GM21367 (cell line): ENCODE data around the gene SNX7.

Source experiments
- ATAC-seq: cut with Tn5 transposase; IDR thresholded peaks from one replicate; pipeline ENCODE4 v1.9.1; 2021; ENCODE audit not compliant: unreplicated experiment

SNX7 gene, protein sequence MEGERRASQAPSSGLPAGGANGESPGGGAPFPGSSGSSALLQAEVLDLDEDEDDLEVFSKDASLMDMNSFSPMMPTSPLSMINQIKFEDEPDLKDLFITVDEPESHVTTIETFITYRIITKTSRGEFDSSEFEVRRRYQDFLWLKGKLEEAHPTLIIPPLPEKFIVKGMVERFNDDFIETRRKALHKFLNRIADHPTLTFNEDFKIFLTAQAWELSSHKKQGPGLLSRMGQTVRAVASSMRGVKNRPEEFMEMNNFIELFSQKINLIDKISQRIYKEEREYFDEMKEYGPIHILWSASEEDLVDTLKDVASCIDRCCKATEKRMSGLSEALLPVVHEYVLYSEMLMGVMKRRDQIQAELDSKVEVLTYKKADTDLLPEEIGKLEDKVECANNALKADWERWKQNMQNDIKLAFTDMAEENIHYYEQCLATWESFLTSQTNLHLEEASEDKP

GRCh38 chr1:98661544-98662355, at the start of gene SNX7:
SNX7 (plus strand) TSS chr1:98661721; CDS start chr1:98661732, 11 bp downstream.
- peak; percentile 80 for ATAC-seq

DNA sequence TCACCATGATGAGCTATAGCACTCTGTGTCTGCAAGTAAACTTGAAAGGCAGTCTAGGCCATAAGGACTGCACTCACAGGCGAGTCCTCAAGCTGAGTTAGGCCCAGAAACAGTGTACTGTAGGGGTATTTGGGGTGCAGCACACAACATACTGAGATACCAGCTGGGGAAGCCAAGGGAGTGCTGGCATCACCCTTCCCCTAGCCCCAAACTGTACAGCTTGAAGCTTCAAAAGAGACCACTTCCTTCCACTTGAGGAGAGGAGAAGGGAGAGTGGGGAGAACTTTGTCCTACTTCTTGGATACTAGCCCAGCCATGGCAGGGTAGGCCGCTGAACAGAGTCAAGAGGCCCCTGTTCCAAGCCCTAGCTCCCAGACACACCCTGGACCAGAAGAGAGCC, 24.2 kb upstream of the SNX7 start:
- ATAC-seq, result no peak

GRCh38 chr1:98638185-98638584, 23.3 kb upstream of the SNX7 start:
- ATAC-seq, result no peak

DNA sequence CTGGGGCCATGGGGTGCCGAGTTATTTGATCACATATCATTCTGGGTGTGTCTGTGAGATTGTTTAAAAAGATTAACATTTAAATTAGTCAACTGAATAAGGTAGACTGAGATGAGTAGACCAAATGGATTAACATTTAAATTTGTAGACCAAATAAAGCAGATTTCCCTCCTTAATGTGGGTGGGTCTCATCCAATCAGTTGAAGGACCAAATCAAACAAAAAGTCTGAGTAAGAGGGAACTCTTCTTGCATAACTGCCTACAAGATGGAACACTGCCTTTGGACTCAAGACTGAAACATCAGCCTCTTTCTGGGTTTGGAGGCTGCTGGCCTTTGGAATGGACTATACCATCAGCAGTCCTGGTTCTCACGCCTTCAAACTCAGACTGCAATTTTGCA, 17.0 kb upstream of the SNX7 start:
- no peak for ATAC-seq

DNA sequence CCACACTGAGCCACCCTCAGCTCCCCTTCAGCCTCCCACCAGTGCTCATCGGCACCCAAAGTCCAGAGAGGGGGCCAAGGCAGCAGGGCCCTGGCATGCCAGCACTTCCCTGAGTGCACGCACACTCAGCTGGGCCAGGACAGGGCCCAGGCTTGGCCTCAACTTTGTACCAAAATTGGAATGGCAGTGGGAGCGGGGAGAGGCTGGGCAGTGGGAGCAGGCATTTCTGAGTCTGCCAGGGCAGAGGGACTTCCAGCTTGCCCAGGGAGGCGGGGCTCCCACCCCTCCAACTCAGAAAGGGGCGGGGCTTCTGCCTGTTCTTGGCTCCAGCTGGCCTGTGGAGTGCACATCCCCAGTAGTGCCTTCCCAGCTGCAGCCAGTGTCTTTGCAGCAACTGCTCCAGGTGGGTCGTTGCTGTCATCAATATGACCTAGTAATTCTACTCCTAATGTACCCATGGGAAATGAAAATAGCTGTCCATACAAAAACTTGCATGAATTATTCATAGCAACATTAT, 10.3 kb upstream of the SNX7 start:
- no peak for ATAC-seq

DNA sequence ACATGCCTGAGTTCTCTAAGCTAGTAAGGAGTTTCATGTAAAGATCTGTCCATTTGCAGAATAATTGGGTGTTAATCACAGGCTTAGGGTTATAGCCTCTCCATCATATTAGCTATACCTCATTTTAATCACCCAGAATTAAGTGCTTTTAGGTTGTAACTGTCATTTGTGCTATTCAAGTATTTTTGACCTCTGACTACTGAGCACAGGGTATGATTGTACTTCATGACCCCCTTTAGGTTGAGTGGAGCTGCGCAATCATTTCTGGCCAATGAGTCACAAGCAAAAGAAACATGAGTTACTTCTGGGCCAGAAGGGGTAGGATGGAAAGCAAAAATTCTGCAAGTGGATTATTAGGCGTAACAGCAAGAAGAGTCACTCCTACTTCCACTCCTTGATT, 8.4 kb upstream of the SNX7 start:
- ATAC-seq, result no peak

GRCh38 chr1:98659879-98660278, 1.6 kb upstream of the SNX7 start:
- ATAC-seq, result no peak

GRCh38 chr1:98660940-98661543, 479 bp upstream of the SNX7 start:
- no peak for ATAC-seq

- no peak for ATAC-seq
Observed at GRCh38 chr1:98662356-98662670, 792 bp downstream of the SNX7 start.

- no peak for ATAC-seq
Observed at GRCh38 chr1:98668733-98669132, 7.2 kb downstream of the SNX7 start.

DNA sequence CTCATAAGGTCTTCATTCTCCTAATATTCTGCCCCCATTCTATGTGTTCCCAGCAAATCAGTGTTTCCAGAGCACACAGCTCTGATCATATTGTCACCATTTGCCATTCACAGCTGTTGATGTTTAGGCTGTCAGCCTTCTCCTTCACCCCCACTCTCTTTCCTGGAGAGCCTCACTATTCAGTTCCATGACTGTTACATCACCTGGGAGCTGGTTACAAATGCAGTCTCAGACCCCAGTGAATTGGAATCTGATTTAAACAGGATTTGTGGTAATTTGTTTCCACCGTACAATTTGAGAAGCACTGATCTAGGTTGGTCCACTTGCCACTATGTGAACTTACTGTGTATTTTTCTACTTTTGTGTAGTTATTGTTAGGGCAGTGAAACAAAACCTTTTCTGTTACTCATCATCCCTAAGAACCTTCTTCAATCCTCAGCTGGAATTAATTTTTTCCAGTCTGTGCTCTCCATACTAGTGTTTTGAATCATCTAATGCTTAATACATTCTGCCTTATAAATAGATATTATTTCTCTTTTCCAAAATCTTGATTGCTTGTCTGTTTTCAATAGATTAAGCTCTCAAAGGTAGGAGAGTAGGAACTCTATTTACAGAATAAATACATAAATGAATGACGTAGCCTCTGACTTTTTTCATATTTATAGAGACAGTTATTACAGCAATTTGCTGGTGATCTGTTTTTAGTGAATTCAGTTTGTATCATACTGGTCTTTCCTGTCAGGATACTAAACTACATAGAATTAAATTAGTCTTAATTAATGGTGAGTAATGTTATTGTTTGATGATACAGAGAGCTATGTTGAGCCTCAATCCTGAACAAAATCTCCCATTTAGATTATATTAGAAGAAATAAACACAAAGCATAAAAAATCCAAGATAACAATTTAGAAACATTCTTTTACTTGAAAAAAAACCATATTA, 8.1 kb downstream of the SNX7 start:
- no peak for ATAC-seq

DNA sequence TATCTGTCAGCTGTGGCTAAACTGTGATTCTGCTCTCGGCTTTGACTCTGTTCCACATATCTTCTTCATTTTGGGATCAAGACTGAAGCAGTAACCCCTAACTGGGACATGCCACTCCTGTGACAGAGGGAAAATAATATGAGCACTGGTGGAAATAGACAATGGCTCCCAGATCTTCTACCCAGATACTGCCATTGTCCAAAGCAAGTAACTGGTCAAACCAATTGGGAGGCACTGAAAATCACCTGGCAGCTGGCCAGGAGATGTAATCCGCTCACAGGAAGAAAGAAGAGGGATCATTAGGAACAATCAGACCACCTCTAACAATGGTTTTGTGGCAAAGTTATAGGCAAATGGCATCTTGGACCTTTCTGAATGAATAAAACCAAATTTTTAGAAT, 10.7 kb downstream of the SNX7 start:
- ATAC-seq, result no peak

DNA sequence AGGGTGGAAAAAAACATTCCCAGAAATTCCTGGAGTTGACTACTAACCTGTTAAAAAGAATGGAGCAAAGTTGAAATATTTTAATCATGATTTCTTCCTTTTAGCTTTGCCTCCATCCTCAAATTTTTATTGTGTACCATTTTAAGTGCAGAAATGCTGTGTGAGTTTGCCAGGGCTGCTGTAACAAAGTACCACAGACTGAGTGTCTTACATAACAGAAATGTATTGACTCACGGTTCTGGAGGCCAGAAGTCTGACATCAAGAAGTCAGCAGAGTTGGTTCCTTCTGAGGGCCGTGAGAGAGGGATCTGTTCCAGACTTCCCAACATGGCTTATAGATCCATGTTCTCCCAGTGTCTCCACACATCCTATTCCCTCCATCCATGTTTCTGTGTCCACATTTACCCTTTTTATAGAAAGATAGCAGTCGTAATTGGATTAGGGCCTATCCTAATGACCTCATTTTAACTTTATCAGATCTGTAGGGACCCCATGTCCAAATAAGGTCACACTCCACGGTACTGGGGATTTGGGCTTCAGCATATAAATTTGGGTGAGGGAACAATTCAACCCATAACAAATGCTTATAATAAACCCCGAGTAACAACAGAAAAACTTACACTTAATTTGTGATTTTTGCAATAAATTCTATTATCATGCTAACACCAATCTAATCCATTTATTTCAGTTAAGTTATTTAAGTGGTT, 12.7 kb downstream of the SNX7 start:
- no peak for ATAC-seq

DNA sequence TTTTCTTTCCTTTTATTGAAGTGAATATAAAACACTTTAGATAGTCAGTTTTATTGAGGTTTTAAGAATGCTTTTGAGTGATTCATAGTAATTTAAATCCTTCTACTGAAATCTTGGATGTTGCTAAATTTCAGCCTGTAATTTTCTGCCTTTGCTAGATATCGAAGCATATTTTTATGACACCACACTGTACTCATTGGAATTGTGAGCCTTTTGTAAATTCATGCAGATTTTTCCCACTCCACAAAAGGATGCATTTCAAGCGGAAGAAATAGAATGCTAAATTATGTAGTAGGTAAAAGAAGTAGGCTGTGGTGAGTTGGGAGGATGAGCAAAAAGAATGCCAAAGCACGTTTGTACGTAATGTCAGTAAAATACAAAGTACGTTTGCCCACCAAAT, 13.8 kb downstream of the SNX7 start:
- no peak for ATAC-seq

DNA sequence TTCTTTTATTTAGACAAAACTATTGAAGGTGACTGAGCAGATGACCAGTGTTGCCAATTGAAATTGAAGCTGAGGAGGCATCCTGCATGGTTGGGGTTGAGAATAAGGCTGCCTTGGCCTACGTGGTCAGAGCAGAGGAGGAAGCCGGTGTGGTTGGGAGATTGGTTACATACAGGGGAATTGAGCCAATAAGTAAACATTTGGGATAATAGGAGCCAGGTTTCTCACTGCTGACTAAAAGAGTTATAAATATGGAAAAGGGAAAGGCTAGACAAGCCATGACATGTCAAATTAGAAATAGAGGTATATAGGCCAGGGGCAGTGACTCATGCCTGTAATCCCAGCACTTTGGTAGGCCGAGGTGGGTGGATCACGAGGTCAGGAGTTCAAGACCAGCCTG, 15.8 kb downstream of the SNX7 start:
- no peak for ATAC-seq

- ATAC-seq, result no peak
Observed at GRCh38 chr1:98681812-98682211, 20.3 kb downstream of the SNX7 start.

GRCh38 chr1:98688110-98688739, 26.7 kb downstream of the SNX7 start:
- no peak for ATAC-seq

DNA sequence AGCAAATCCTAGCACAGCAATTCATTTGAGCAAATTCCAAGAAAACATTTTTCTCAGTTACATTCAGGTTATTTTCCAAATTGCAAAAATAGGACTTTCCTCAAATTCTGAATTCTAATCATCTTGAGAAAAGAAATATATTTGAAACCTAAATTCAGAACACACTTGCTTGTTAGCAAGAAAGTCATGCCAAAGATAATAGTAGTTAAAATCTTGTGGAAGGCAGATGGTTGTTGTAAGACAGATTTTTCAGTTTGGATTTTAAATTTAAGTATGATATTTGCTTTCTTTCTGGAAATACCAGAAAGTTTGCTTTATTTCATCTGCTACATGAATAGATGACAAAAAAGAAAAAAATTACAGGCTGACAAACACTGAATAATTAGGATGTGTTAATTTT, 29.1 kb downstream of the SNX7 start:
- ATAC-seq, result no peak

DNA sequence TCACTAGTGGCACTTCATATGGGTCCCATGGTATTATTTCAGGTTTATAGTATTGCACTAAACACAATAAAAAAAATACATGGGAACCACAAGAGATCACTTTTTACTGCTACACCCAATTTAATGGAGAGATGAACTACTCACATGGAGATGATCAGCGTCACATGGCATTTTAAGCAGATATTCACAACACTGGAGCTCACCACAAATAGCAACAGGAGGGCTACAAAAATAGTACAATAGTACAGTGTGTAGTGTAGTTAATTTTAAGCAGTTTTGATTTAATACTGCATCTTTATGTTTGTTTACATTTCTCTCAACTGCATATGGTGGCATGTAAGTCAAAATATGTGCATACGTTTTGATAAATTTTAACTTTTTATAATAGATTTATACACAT, 31.0 kb downstream of the SNX7 start:
- ATAC-seq, result no peak

DNA sequence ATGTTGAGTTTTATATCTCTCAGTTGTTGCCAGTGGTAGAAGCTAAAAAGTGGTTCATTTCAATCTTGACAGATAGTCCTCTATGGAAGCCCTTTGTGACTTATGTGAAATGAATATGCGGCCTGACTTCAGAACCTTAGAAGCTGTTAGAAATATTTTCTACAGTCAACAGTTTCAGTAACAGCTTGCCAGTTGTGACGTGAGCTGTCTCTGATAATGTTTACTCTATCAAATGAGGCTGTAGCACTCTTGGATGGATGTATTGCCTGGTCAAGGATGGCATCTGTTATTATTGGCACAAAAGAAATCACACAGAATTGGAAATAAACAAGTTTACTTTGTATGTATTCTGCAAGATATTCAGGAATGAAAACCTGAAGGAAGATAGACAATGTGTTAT, 31.9 kb downstream of the SNX7 start:
- ATAC-seq, result no peak
